Measurements from ENCODE around the gene SEC22A. TPM values are rescaled to one million over a fixed set of nuclear protein-coding genes. Genes with fewer than 3 reads are reported as not detected.
"Not testable (repeated sequence)": the region's sequence is repeated elsewhere in the genome, so short reads cannot be mapped to it uniquely, and the experiment has no call there.

The SEC22A gene
- polyA plus RNA-seq, 1 experiment, result 16.8 TPM

- no peak for TF ChIP-seq CTCF (IDR thresholded peaks at IDR 0.05; ENCODE audit: insufficient read depth, low read depth, low read length)
- H3K36me3 ChIP-seq (ENCODE audit: control insufficient read depth, insufficient read depth, low read length), result no peaks in the 10 kb centered on the region
- H3K27me3 ChIP-seq (ENCODE audit: control insufficient read depth, insufficient read depth, low read length), result no peaks in the 10 kb centered on the region
- CTCF ChIA-PET, result no interaction called here
- no peak overlapping the region for H3K4me3 ChIP-seq (ENCODE audit: low read depth, low read length)
- DNase-seq (ENCODE audit: low read depth), result no peak
- POLR2A ChIA-PET, result no interaction called here
These were observed 3.4 kb upstream of the SEC22A start for GRCh38 chr3:123198372-123198771.

- TF ChIP-seq CTCF (IDR thresholded peaks at IDR 0.05; ENCODE audit: insufficient read depth, low read depth, low read length), result no peak
- ChIA-PET CTCF (interaction anchor here (0.5 kb wide), 1 partner anchor 451 kb away, joined by 3 read pairs; no protein-coding TSS in a partner anchor), POLR2A (no interaction called here)
- DNase-seq (ENCODE audit: low read depth), result no peak
- no peaks in the 10 kb centered on the region for H3K27me3 ChIP-seq (ENCODE audit: control insufficient read depth, insufficient read depth, low read length)
- no peaks in the 10 kb centered on the region for H3K36me3 ChIP-seq (ENCODE audit: control insufficient read depth, insufficient read depth, low read length)
- peak overlapping the region; percentile 78 for H3K4me3 ChIP-seq (ENCODE audit: low read depth, low read length)
These were observed 553 bp upstream of the SEC22A start for GRCh38 chr3:123201223-123201556.

DNA sequence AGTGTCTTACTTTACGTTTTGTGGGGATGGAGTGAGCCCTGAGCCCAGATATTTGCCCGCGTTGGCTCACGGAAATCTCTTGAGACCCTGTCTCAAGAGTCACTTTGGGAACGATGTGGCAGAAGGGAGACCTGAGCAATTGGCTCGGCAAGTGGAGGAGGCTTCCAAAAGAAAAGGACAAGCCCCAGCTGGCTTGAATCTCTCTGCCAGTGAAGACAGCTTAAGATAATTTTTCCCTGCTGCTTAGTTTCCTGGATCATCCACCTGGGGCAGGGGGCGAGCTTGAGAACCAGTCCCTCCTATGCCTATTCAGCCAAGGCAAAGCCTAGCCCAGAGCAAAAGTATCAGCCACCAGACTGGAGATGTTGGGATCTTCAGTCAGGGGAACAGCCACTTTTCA lies 708 bp downstream of the SEC22A start:
- DNase-seq (ENCODE audit: low read depth), result no peak
- TF ChIP-seq CTCF (IDR thresholded peaks at IDR 0.05; ENCODE audit: insufficient read depth, low read depth, low read length), result peak; percentile 21; the same call in 1 of the 2 replicates
- ChIA-PET POLR2A (no interaction called here), CTCF (interaction anchor here (1.2 kb wide), 1 partner anchor 15 kb away, joined by 3 read pairs; no protein-coding TSS in a partner anchor)
- Histone ChIP-seq H3K27me3 (ENCODE audit: control insufficient read depth, insufficient read depth, low read length) (no peaks in the 10 kb centered on the region), H3K36me3 (ENCODE audit: control insufficient read depth, insufficient read depth, low read length) (no peaks in the 10 kb centered on the region), H3K4me3 (ENCODE audit: low read depth, low read length) (peak overlapping the region; percentile 78)

DNA sequence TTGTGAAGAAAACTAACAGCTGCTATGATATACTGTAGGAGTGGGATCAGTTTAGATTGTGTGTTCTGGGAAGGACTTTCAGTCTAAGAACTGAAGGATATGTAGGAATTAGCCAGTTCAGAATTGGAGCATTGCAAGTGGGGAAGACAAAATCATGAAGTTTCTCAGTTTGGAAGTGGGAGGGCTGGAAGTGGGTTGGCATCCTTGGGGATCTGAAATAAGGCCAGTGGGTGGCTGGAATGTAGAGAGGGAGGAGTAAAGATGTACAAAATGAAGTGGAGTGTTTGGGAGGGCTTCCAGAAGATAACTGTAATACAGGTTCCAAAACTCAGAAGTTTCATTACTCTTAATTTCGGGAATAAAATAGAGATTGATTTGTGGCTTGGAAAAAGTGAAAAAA lies 17.2 kb downstream of the SEC22A start:
- no peaks in the 10 kb centered on the region for H3K36me3 ChIP-seq (ENCODE audit: control insufficient read depth, insufficient read depth, low read length)
- CTCF ChIA-PET, result interaction anchor here (1.0 kb wide), 1 partner anchor 276 kb away, joined by 3 read pairs; no protein-coding TSS in a partner anchor
- H3K4me3 ChIP-seq (ENCODE audit: low read depth, low read length), result no peak overlapping the region
- DNase-seq (ENCODE audit: low read depth), result no peak
- POLR2A ChIA-PET, result no interaction called here
- no peak for TF ChIP-seq CTCF (IDR thresholded peaks at IDR 0.05; ENCODE audit: insufficient read depth, low read depth, low read length)
- H3K27me3 ChIP-seq (ENCODE audit: control insufficient read depth, insufficient read depth, low read length), result no peaks in the 10 kb centered on the region

DNA sequence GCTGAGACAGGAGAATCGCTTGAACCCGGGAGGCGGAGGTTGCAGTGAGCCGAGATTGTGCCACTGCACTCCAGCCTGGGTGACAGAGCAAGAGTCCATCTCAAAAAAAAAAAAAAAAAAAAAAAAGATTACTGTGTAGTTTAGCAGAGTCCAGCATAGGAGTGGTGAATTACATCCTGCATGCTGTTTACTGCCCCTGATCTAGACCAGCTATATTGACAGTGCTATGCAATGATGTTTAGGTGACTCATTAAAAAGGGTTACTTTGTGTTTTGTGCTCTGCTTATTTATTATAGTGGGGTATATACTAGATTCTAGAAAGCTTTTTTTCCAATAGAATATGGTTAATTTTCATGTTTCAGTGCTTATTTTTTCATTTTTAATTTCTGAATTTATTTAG lies 19.6 kb downstream of the SEC22A start:
- H3K36me3 ChIP-seq (ENCODE audit: control insufficient read depth, insufficient read depth, low read length); CTCF ChIA-PET; H3K4me3 ChIP-seq (ENCODE audit: low read depth, low read length); DNase-seq (ENCODE audit: low read depth); H3K27me3 ChIP-seq (ENCODE audit: control insufficient read depth, insufficient read depth, low read length): not testable (repeated sequence)
- POLR2A ChIA-PET, result interaction anchor here (0.6 kb wide), 1 partner anchor 387 kb away, joined by 3 read pairs; no protein-coding TSS in a partner anchor

DNA sequence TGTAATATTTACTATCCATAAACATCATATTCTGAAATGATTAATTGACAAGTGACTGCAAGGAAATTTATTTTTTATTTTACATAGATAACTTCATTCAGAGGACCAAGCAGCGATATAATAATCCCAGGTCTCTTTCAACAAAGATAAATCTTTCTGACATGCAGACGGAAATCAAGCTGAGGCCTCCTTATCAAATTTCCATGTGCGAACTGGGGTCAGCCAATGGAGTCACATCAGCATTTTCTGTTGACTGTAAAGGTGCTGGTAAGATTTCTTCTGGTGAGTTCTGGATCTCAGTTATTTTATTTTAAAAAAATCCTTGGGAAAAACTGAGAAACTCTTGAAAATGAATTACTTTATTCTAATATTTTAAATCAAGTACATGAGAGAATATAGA lies 23.3 kb downstream of the SEC22A start:
- H3K4me3 ChIP-seq (ENCODE audit: low read depth, low read length), result no peak overlapping the region
- DNase-seq (ENCODE audit: low read depth), result no peak
- no peaks in the 10 kb centered on the region for H3K27me3 ChIP-seq (ENCODE audit: control insufficient read depth, insufficient read depth, low read length)
- no peak for TF ChIP-seq CTCF (IDR thresholded peaks at IDR 0.05; ENCODE audit: insufficient read depth, low read depth, low read length)
- POLR2A ChIA-PET, result no interaction called here
- CTCF ChIA-PET, result no interaction called here
- no peaks in the 10 kb centered on the region for H3K36me3 ChIP-seq (ENCODE audit: control insufficient read depth, insufficient read depth, low read length)

Measured in BJ (cell line).